ENCODE results near the gene ACAD10.

The ACAD10 gene

DNA sequence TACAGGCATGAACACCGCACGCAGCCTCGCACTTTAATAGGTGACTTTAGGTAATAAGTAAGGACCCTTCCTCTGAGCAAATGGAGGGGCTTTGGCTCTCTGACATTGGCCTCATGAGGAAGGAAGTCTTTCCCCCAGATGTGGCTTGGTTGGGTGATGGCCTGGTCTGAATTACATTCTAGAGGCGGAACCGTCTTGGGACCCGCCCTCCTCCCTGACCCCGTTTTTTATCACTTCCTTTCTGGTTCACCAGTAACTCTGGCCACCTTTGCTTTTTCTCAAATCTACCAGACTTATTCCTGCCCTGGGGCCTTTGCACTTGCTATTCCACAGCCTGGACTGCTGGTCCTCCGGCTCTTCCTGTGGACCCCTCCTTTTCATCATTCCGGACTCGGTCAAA, 94.3 kb downstream of the ACAD10 start:
- FAIRE-seq, result no peak

DNA sequence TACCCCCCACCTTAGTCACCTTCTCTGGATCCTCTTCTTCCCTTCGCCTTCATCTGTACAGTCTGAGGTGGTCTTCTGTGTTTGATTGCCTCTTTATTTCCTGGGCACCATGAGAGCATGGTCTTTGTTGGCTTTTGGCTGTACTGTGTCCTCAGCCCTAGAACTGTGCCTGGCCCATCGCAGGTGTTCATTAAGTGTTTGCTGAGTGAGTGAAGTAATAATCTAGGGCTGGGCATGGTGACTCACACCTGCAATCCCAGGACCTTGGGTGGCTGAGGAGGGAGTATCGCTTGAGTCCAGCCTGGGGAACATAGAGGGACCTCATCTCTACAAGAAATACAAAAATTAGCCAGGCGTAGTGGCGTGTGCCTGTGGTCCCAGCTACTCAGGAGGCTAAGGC, 94.8 kb downstream of the ACAD10 start:
- FAIRE-seq, result no peak

DNA sequence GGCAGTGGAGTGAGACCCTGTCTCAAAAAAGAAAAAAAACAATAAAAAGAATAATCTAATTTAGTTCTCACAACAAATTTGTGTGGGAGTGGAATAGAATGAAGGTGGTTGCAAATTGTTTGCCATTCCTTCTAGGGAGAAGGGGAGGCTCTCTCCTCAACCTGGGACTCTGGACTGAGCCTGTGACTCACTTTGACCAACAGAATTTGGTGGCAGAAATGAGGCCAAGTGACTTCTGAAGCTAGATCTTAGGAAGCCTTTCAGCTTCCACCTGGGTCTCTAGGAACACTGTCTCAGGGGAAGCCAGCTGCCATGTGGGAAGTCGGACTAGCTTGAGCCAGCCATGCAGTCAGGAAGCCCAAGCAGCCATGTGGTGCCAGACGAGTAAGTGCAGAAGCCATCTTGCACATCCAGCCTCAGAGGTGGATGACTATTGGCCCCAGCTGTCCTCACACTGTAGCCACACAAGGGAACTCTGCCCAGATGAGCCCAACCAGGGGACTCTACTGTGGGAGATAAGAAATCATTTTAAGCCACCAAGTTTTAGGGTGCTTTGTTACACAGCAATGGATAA, 95.3 kb downstream of the ACAD10 start:
- FAIRE-seq, result no peak

DNA sequence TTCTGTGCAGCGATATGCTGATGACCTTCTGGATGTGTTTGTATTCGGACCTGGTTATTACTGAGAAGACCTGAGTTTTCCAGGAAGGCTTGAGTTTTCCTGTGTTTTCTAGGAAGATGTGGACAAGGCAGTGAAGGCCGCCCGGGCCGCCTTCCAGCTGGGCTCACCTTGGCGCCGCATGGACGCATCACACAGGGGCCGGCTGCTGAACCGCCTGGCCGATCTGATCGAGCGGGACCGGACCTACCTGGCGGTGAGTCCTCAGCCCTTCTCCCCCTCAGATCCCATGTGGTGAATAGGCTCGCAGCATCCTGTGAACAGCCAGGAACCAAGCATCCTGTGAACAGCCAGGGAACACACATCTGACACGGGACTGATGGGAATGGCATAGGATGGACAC, 97.2 kb downstream of the ACAD10 start:
- FAIRE-seq, result no peak

DNA sequence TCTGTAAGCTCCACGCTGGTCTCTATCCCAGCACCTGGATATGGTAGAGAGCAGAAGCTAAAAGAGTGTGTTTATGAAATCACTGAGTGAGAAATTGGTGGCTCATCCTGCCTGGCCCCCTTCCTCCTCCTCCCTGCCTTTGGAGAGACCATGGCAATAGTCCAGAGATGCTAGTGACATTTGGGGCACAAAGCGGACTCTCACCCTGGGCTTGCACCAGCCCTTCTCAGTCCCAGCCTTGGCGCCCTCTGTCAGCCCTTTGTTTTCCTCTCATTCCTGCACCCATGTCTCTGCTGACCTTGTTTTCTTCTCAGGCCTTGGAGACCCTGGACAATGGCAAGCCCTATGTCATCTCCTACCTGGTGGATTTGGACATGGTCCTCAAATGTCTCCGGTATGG, 99.1 kb downstream of the ACAD10 start:
- FAIRE-seq, result no peak

DNA sequence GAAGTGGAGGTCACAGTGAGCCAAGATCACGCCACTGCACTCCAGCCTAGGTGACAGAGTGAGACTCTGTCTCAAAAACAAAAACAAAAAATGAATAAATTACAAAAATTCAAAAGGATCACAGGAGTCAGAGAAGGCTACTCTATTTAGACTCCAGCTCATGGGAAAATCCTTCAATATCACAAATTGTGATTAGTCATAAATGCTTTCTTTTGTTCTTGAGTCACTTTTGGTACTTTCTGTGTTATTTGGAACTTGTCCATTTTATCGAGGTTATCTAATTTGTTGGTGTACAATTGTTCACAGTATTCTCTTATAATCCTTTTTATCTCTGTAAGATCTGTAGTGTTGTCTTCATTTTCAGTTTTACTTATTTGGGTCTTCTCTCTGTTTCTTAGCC, 99.8 kb downstream of the ACAD10 start:
- no peak for FAIRE-seq

DNA sequence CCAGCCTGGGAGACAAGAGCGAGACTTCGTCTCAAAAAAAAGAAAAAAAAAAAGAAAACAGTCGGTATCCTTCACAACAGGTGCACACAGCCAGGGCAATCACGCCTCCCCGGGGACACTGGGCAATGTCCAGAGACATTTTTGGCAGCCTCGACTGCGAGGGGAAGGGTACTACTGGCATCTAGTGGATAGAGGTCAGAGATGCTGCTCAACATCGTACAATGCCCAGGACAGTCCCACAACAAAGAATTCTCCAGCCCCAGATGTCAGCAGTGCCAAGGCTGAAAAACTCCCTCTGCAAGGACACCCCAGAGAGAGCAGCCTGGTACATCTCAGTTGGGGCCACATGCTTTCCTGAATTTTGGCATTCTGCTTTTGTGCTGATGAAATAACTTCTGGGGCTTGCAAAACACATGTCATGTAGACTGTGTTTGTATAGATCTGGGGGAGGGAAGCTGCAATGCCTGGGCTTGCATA, 102.4 kb downstream of the ACAD10 start:
- no peak for FAIRE-seq

DNA sequence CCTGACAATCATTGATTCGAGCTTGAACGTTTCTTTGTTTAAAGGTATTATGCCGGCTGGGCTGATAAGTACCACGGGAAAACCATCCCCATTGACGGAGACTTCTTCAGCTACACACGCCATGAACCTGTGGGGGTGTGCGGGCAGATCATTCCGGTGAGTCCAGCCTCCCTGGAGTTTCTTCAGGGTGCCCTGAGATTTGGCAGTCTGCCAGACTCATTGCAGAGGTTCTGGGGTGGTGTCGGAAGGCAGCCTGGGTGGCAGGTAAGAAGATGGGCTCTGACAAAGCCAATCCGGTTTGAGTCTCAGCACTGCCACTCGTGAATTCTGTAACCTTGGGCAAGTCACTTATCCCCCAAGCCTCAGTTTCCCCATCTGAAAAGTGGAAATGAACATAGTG, 103.9 kb downstream of the ACAD10 start:
- FAIRE-seq, result no peak

DNA sequence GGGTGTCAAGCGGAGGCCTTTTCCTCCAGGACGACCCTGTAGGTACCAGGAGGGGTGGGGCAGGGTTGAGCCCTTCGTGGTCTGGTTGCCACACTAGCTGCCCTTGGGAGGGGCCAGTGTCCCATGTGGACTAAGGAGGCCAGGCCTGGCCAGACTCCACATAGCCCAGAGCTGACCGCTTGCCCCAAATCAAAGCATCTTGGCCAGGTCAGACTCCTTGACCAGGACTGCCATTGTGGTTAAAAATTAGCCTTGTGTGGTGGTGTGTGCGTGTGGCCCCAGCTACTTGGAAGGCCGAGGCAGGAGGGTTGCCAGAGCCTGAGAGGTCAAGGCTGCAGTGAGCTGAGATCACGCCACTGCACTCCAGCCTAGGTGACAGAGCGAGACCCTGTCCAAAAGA, 105.7 kb downstream of the ACAD10 start:
- FAIRE-seq, result no peak

DNA sequence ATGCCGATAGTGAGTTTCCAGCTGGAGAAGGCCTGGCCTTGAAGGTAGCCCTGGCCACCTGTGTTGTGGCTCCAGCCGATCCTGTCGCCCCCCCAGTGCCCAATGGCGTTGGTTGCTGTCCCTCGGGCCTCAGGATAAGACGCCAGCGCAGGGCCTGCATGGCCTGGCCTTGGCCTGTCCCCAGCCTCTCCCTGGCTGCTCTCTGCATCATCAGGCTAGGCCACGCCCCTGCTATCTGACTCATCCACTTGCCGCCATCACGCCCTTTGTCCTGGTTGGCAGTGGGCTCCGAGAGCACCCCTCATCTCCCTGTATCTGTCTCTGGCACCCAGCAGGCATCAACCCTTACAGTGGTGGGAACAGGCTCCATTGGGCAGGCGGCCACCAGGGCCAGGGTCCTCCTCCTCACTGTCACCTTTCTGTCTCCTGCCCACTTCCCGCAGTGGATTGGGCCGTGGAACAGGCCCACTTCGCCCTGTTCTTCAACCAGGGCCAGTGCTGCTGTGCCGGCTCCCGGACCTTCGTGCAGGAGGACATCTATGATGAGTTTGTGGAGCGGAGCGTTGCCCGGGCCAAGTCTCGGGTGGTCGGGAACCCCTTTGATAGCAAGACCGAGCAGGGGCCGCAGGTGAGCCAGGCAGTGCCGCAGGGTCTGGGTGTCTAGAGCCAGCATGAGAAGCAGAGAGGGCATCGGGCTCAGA, 106.5 kb downstream of the ACAD10 start:
- FAIRE-seq, result no peak

DNA sequence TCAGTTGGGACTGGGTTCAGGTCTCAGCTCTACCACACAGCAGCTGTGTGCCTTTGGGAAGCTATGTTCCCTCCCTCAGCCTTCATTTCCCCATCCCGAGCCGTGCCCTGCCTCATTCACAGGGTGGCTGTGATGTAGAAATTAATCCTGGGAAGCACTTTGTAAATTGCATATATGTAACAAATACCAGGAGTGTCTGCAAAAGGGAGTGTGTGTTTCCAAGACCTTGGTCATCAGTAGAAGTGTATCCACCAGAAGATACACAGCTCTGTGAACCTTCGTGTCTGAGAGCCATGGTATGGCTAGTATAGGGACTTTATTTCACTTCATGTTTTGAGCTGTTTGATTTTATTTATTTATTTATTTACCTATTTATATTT, 107.0 kb downstream of the ACAD10 start:
- no peak for FAIRE-seq

DNA sequence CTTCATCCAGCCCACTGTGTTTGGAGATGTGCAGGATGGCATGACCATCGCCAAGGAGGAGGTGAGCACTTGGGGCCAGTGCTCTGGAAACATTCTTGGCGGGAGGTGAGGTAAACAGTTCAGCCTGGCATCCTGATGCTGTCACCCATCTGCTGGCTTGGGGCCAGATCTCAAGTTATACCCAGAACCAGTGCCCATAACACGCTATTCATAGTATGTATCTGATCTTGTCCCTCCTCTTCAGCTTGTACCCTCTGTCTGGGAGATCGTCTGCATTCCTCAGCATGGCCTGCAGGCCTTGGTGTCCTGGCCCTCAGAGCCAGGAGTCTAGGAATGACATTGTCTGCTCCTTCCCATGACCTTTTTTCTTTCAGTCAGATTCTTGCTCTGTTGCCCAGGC, 112.3 kb downstream of the ACAD10 start:
- no peak for FAIRE-seq

DNA sequence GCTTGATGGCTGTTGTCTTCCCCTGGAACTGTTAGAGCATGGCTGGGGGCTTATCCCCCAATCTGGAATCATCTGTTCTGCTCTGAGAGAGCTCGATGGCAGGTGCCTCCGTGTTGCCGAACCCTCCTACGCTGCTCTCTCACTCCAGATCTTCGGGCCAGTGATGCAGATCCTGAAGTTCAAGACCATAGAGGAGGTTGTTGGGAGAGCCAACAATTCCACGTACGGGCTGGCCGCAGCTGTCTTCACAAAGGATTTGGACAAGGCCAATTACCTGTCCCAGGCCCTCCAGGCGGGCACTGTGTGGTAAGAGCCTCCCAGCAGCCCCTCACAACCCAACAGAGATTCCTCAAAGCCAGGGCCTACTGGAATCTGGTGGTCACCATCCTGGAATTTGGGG, 113.9 kb downstream of the ACAD10 start:
- no peak for FAIRE-seq

DNA sequence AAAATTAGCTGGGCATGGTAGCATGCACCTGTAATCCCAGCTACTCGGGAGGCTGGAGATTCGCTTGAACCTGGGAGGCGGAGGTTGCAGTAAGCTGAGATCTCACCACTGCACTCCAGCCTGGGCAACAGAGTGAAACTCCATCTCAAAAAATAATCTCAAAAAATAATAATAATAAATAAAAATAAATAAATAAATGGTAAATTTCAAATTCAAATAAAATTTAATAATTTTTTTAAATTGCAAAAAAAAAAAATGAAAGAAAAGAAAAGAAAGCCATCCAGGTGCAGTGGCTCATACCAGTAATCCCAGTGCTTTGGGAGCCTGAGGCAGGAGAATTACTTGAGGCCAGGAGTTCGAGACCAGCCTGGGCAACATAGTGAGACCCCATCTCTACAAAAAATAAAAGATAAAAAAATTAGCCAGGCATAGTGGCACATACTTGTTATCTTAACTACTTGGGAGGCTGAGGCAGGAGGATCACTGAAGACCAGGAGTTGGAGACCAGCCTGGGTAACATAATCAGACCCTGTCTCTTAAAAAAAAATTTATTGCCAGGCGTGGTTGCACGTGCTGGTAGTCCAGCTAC, 117.3 kb downstream of the ACAD10 start:
- FAIRE-seq, result no peak

DNA sequence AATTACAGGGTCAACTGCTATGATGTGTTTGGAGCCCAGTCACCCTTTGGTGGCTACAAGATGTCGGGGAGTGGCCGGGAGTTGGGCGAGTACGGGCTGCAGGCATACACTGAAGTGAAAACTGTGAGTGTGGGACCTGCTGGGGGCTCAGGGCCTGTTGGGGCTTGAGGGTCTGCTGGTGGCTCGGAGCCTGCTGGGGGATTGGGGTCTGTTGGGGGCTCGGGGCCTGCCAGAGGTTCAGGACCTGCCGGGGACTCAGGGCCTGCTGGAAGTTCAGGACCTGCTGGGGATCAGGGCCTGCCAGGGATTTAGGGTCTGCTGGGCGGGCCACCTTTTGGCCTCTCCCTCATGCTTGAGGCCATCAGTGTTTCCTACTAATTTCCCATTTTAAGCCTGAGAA, 118.0 kb downstream of the ACAD10 start:
- no peak for FAIRE-seq

DNA sequence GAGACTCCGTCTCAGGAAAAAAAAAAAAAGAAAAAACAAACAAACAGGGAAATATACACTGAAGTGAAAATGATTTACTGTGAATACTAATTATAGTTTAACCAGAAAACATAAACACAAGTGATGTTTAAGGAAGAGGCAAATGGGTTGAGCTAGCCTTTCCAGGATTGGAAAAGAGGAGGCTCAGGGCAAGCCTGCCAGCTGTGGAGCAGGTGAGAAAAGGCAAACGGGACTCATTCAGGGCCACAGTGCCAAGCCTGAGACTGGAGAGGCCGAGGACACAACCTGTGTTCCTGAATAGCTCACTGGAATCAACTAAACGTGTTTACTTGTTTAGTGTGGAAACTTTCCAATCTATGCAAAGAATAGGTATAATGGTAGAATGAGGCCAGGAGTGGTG, 120.5 kb downstream of the ACAD10 start:
- FAIRE-seq, result no peak

Measured in colon (tissue), 2 donors.